LNCAP (cell line): Measurements from ENCODE around the gene WDR41.

Source experiments
- CTCF ChIP-seq: fragments of 450-650 bp; IDR thresholded peaks from 2 replicates; pipeline ENCODE4 v1.5.1; 2017; ENCODE audit warnings: mild to moderate bottlenecking

The WDR41 gene

GRCh38 chr5:77396017-77396416 is 96.1 kb downstream of the WDR41 start:
- no peak for TF ChIP-seq CTCF

GRCh38 chr5:77394064-77394715 is 97.9 kb downstream of the WDR41 start:
- no peak for TF ChIP-seq CTCF

- TF ChIP-seq CTCF, result no peak
Observed at GRCh38 chr5:77391240-77391765, 100.8 kb downstream of the WDR41 start.

- TF ChIP-seq CTCF, result no peak
Observed at GRCh38 chr5:77390795-77391194, 101.3 kb downstream of the WDR41 start.

- no peak for TF ChIP-seq CTCF
Observed at GRCh38 chr5:77390221-77390620, 101.9 kb downstream of the WDR41 start.

- no peak for TF ChIP-seq CTCF
Observed at GRCh38 chr5:77389746-77390145, 102.4 kb downstream of the WDR41 start.
